NCI-H345 treated with DMSO at 0.1 percent for 48 hours (cell line): ENCODE measurements around the gene MEA1.

Experiments used
- DNase-seq: peaks from one replicate; lab custom pipeline; 2025; ENCODE audit not compliant: unreplicated experiment; lab: John Stamatoyannopoulos, UW

MEA1 gene

GRCh38 chr6:42978487-42978838 lies 35.3 kb downstream of the MEA1 start:
- no peak for DNase-seq

DNA sequence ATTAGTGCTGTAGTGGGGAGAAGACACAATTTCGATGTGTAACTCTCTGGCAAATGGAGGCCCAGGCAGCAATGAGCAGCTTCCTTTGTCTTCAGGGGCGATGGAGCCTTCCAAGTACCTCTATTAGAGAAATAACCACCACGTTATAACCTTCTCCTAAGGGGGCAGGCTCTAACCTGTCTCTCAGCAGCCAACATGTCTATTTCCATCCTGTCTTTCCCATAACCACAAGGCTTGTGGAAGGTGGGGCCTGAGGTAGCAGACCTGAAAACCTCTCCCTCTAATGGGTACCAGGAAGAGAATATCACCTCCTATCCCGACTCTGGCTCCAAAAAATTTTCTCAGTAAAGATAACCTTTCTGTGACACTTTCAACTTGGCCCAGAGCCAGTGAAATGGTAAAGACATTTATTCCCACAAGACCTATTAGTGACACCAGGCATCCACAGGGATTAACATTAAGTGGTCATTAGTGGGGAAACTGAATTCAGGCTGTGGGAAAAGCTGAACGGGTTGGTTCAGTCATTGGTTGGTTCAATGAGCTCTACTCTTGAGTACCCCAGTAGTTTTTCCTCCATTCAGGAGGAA lies 38.7 kb downstream of the MEA1 start:
- no peak for DNase-seq

DNA sequence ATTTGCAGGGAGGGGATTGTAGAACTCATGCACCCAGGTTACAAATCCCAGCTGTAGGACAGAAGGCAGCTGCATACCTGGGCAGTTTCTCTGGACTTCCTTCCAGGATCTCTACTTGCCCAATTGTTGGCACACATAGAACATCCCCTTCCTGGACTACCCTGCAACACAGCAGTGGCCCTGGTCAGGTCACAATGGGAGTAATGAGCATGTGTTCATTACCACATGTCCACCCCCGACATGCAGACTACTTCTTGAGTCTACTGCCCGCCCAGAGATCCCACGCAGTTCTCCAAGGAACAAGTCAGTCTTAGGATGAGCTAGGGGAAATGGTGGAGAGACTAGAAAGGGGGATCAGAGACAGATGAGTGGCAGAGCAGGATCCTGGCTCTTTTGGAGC lies 39.8 kb downstream of the MEA1 start:
- DNase-seq: no peak

DNA sequence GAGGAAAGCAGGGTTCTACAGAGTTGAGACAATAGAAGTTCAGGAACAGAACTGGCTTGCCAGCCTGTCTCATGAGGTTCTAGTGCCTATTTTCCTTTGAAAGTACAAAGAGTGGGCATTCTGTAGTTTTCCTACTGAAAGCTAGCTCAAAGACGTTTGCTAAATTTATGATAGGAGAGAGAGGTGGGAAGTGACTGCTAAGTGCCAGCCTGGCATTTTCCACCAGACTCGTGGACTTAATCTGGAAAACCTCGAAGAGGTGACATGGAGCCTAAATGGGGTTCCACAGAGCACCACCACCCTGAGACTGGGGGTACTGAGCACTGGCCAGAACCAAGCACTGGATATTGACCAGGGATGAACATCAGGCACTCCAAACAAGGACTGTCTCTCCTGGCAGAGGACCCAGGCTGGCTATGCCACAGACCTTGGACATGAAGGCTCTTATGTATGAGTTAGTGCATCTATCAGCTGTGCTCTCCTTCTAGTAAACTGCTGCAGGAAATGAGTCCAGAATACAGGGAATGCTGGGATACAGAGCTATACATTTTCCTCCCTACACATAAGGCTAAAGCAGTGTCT lies 41.9 kb downstream of the MEA1 start:
- DNase-seq: no peak

GRCh38 chr6:42970871-42971612 lies 42.7 kb downstream of the MEA1 start:
- no peak for DNase-seq

DNA sequence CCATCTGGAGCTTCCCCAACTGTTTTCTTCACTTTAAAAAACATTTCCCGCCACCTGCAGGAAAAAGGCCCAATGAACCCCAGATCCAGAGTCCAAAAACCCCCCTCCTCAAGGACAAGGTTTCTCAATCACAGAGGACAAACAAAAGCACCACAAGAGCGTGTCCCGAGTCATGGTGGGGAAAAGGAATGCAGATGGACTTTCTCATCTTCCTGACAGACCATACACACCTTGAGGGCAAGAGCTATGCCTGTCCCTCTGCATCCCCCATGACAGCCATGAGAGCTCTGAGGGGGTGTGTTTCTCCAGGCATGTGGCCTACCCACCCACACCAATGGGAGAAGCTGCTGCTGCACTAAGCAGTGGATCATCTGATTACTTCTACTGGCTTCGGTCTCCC lies 43.8 kb downstream of the MEA1 start:
- DNase-seq: no peak

GRCh38 chr6:42969431-42969830 lies 44.3 kb downstream of the MEA1 start:
- no peak for DNase-seq

DNA sequence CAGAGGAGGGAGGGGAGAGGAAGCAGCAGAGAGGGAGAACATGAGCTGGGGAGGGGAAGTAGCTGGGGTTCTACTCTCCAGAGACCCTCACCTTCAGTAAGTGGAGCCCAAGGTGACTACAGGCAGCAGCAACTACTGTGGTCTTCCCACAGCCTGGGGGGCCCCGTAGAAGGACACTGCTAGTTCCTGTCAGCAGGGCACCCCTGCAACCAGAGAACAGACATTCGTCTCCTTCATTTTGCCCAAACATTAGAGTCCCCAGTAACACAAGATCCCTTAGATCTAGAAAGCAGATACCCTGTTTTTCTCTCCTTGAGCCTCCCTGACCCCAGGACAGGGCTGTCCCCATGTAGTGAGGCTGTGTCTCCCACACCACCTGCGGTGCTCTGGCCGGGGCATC lies 45.0 kb downstream of the MEA1 start:
- DNase-seq: no peak

DNA sequence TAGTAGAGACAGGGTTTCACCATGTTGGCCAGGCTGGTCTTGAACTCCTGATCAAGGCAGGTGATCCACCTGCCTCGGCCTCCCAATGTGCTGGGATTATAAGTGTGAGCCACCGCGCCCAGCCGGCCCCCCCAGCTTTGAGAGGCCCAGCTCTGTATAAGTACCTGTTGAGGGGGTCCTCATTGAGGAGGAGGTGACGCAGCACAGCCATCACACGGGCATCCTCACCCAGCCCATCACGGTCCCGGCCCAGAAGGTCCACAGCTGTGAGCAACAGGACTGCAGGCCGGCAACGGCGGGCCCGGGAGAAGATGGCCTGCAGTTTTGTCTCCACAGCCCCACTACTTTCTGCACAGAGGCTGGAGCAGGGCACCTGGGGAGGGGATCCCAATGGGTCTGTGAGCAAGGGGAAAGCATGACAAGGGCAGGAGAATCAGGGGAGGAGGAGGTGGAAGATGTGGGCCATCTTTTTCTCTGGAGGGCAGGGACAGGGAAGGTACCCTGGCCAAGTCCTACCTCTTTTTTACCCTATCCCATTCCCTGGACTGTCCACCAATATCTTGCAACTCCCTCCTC lies 45.5 kb downstream of the MEA1 start:
- DNase-seq: no peak

GRCh38 chr6:42967228-42967627 lies 46.5 kb downstream of the MEA1 start:
- DNase-seq: no peak

- no peak for DNase-seq
Observed at GRCh38 chr6:42966571-42966970, 47.2 kb downstream of the MEA1 start.

- DNase-seq: no peak
Observed at GRCh38 chr6:42963855-42964605, 49.7 kb downstream of the MEA1 start.

- DNase-seq: no peak
Observed at GRCh38 chr6:42963179-42963854, 50.4 kb downstream of the MEA1 start.

GRCh38 chr6:42962502-42963178 lies 51.1 kb downstream of the MEA1 start:
- DNase-seq: no peak

- DNase-seq: no peak
Observed at GRCh38 chr6:42962096-42962495, 51.6 kb downstream of the MEA1 start.
